ENCODE measurements around the gene JMJD8. TPM values are rescaled to one million over a fixed set of nuclear protein-coding genes. Genes with fewer than 3 reads are reported as not detected.

JMJD8 gene
- total and polyA plus RNA-seq, 11 donors = 36.2 to 103 (median 44.1) TPM

DNA sequence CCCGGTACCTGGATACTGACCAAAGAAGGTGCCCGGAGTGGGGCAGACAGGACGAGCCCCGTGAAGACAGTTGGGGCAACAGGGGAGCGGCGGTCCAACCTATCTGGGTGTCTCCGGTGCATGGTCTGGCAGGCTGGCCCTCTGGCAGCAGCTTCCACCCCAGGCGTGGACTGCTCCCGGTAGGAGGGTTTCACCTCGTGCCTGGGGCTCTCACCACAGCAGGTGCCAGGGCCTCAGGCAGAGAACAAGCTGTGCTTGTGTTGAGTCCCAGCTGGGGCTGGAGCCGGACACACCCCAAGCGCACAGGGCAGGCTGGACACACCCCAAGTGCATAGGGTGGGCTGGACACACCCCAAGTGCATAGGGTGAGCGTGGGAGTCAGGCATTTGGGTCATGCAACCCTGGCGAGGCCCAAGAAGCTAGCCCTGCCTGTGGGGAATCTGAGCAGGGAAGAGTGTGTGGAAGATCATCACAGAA is 23.0 kb upstream of the JMJD8 start:
- H3K27me3 ChIP-seq = peaks cover 44 to 86% (median 76%) of the 10 kb centered on the region in 9 donors
- 28 to 48% (median 42%) methylated on average over 7 to 14 of the region's 14 CpGs for WGBS, 4 donors
- H3K4me1 ChIP-seq = peaks cover 0 to 39% (median 6%) of the 10 kb centered on the region in 12 donors
- ATAC-seq (no peak), DNase-seq (no peak)
- no peak overlapping the region for H3K4me3 ChIP-seq
- no peaks in the 10 kb centered on the region for H3K9me3 ChIP-seq
- H3K36me3 ChIP-seq = no peaks in the 10 kb centered on the region
- intact Hi-C loops (cut with DNase I) = no loop called here
- no peak overlapping the region for H3K27ac ChIP-seq
- TF ChIP-seq, protein P1, sequence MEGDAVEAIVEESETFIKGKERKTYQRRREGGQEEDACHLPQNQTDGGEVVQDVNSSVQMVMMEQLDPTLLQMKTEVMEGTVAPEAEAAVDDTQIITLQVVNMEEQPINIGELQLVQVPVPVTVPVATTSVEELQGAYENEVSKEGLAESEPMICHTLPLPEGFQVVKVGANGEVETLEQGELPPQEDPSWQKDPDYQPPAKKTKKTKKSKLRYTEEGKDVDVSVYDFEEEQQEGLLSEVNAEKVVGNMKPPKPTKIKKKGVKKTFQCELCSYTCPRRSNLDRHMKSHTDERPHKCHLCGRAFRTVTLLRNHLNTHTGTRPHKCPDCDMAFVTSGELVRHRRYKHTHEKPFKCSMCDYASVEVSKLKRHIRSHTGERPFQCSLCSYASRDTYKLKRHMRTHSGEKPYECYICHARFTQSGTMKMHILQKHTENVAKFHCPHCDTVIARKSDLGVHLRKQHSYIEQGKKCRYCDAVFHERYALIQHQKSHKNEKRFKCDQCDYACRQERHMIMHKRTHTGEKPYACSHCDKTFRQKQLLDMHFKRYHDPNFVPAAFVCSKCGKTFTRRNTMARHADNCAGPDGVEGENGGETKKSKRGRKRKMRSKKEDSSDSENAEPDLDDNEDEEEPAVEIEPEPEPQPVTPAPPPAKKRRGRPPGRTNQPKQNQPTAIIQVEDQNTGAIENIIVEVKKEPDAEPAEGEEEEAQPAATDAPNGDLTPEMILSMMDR (IDR thresholded peaks at IDR 0.05) = no peak
- no peak for TF ChIP-seq POLR2A (IDR thresholded peaks at IDR 0.05)

DNA sequence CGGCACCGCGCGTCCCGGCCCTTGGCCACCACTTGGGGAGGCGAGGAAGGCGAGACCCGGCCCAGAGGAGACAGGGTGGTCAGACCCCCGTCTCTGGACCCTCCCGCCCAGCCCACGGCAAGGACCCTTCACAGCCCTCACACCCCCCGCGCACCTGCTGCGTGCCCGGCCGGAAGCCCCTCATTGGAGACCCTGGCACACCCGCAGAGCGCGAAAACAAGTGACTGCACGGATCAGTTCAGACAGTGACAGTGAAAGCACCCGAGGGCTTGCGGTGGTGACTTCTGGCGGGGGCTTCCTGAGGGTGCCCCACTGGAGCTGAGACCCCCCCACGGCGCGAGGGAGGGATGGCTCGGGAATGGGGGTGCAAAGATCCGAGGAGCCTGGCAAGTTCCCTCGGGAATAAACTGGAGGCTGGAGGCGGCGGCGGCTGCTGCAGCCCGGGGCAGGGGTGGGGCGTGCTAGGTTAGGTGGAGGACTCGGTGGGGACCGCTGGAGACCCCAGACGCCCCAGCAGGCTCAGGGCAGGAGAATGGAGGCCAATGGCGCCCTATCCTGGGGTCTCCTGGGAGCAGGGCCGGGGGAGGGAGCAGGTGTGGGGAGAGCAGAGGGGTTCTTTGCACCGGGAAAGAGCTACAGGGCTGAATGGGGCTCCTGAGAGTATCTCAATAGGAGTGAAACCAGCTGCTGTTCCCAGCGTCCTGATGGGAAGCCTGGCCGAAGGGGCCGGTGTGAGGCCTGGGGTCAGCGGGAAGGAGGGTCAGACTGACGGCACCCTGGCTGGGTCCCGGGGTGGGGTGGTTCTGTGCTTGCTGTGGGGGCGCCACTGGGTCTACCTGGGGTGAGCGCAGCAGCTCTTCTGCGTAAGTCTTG is 22.3 kb upstream of the JMJD8 start:
- peaks cover 0 to 34% (median 6%) of the 10 kb centered on the region in 12 donors for H3K4me1 ChIP-seq
- TF ChIP-seq, protein P1 (IDR thresholded peaks at IDR 0.05) = no peak
- no peak for TF ChIP-seq POLR2A (IDR thresholded peaks at IDR 0.05)
- intact Hi-C loops (cut with DNase I) = no loop called here
- 4 to 9% (median 5%) methylated on average over 19 to 49 of the region's 49 CpGs for WGBS, 4 donors
- H3K9me3 ChIP-seq = no peaks in the 10 kb centered on the region
- no peak overlapping the region for H3K27ac ChIP-seq
- no peaks in the 10 kb centered on the region for H3K36me3 ChIP-seq
- peak overlapping the region in 6 of 12 donors; percentile 17 to 44 (median 26) for H3K4me3 ChIP-seq
- peaks cover 47 to 91% (median 81%) of the 10 kb centered on the region in 9 donors for H3K27me3 ChIP-seq
- ATAC-seq (no peak), DNase-seq (no peak)

DNA sequence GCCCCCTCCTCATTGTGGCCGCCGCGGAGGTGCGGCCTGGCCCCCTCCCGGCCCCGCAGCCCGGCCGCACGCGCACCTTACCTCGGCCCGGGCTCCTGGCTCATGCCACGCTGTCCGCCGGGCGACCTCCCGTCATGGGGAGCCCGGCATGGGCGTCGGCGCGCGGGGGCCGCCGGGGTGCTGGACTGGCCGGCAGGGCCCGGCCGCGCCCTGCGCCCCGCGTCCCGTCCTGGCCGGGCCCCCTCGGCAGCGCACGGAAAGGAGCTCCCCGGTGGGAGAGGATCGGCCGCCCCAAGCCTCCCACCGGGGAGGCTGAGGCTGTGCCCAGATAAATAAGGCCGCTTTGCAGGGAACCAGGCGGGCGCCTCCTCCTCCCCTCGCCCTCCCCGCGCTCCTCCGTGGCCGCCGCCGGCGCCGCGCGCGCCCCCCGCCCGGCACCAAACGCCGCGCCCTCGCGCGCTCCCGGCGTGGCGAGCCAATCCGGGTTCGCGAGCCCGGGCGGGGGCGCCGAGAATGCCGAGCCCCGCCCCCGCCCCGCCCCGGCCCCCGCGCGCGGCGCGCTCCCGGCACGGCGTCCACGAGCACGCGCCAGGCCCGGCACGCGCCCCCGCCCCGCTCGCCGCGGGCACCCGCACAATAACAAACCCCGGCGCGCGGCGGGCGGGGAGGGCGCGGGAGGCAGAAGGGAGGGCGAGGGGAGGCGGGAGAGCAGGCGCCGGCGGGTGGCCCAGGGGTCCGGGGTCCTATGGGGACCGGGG is 21.5 kb upstream of the JMJD8 start, which contains the start of gene FBXL16:
TSS of gene FBXL16 (minus strand) at position 371 of the 758 bp plus-strand sequence. CDS start 8,396 bp downstream, outside the sequence.
- no peak within 1 kb of the TSS for H3K27ac ChIP-seq
- TF ChIP-seq, protein P1 (IDR thresholded peaks at IDR 0.05) = no peak
- no peak for TF ChIP-seq POLR2A (IDR thresholded peaks at IDR 0.05)
- no peaks in the 10 kb centered on the region for H3K36me3 ChIP-seq
- no peak for DNase-seq
- peaks cover 41 to 91% (median 84%) of the 10 kb centered on the region in 9 donors for H3K27me3 ChIP-seq
- 1 to 3% (median 2%) methylated on average over 11 to 115 of the region's 115 CpGs for WGBS, 4 donors
- H3K4me3 ChIP-seq = peak within 1 kb of the TSS in 6 of 12 donors; percentile 17 to 44 (median 26)
- H3K9me3 ChIP-seq = no peaks in the 10 kb centered on the region
- intact Hi-C loops (cut with DNase I) = no loop called here
- ATAC-seq = no peak
- peaks cover 0 to 38% (median 8%) of the 10 kb centered on the region in 12 donors for H3K4me1 ChIP-seq
